HT-29 (cell line): Measurements from ENCODE around the gene PPME1. TPM values are rescaled to one million over a fixed set of nuclear protein-coding genes. Genes with fewer than 3 reads are reported as not detected.

Experiments
- DNase-seq: peaks from one replicate; pipeline ENCODE4 v3.0.0-alpha.2; 2015; ENCODE audit warnings: low spot score
- total RNA-seq: library from RNA; depleted of rRNA; stranded (reverse); fragments of >200 nt; shearing (Covaris generic); gene quantifications from 2 replicates; pipeline ENCODE4 v1.2.3, GENCODE V29; 2014

The PPME1 gene
- total RNA-seq, 1 experiment from 2014 or later, result 29.6 TPM

DNA sequence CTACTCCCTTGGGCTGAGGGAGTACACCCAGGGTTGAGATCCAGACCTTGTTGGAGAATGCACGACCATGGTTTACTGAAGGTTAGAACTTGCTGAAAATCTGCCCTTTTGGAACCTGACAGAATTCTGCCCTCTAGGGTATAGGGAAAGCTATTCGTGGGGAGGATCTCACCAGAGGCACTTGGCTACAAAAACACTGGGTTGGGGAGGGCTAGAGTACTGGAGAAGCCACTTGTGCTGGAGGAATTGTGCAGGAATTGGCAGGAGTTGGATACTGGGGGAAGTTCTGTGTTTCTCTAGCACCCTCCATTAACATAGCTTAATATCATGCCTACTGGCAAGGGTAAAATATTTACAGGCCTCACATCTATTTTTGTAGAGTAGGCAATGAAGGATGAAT lies 55.8 kb downstream of the PPME1 start:
- DNase-seq, result no peak

DNA sequence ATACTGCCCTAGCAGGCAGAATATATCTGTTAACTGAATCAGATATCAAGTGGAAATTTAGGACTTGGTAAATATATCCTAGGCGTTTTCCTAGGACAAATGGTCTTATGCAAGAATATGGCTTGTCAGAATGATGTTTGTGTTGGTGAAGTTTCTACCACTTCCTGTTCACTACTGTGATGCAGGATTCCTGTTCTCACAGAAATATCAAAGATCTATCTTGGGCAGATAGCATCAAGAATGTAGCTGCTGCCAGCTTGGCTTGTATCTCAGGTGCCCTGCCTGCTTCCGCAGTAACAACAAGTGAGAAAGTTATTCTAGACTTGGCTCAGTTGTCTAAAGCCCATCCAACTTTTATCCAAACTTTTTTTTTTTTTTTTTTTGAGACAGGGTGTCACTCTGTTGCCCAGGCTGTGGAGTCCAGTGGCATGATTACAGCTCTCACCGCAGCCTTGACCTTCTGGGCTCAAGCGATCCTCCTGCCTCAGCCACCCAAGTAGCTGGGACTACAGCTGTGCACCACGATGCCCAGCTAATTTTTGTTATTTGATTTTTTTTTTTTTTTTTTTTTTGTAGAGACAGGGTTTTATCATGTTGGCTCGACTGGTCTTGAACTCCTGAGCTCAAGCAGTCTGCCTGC lies 61.3 kb downstream of the PPME1 start:
- no peak for DNase-seq

DNA sequence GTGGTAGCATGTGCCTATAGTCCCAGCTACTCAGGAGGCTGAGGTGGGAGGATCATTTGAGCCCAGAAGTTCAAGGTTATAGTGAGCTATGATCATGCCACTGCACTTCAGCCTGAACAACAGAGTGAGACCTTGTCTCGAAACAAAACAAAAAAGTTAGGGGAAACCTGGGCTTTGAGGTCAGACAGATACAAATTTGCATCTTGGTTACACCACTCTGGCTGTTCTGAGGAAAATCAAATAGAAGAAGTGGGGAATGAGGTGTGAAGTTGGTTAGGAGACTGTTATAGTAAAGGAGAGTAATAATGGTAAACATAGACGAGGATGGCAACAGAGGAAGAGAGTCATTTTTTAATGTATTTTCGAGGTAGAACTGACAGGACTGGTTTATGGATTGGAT lies 62.6 kb downstream of the PPME1 start:
- no peak for DNase-seq

DNA sequence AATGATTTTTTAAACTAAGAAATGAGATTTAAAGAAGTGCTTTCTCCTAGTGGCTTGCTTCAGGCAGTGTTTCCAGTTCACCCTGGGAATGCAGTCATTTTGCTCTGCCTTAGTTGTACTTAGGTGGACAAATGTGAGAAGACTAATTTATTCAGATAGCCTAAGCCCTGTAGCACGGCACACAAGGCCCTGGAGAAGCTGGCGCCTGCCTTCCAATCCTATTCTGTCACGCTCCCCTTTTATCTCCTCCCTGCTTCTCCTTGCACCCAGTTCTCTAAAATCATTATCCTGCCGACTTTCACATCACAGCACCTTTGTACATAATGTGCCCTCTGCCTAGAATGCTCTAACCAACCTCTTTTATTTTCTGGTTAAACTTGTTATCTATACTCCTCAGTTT lies 64.0 kb downstream of the PPME1 start:
- no peak for DNase-seq

DNA sequence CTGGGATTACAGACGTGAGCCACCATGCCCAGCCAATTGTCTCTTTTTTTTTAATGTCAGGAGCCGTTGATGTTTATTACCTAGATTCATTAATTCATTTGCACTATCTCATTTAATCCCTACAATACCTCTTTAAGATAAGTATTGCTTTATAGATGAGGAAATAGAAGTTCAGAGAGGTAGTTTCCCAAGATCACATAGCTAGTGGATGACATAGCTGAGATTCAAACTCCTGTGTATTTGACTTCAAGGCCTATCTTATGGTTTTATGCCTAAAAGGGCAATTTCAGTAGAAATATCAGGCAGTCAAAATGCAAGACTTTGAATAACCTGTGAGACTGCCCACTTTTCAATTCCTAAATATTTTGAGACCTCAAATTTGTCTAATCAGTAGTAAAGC lies 66.5 kb downstream of the PPME1 start:
- DNase-seq, result no peak

DNA sequence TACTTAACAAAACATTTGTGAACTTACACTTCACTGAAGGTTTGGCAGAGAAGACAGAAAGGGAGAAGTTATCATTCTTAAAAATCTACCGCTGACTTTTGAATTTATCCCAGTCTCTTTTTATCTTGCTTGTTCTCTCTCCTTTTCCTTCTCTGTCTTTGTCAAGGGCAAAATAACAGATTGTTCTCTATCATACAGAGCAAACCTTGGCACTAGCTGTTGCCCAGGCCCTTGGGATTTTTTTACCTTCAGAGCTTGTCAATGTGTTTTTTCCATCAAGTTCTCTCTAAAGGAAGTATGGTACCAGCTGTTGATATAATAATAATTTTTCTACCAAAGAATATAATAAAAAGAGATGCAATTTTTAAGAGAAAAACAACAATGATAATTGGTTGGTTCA lies 67.2 kb downstream of the PPME1 start:
- DNase-seq, result no peak

DNA sequence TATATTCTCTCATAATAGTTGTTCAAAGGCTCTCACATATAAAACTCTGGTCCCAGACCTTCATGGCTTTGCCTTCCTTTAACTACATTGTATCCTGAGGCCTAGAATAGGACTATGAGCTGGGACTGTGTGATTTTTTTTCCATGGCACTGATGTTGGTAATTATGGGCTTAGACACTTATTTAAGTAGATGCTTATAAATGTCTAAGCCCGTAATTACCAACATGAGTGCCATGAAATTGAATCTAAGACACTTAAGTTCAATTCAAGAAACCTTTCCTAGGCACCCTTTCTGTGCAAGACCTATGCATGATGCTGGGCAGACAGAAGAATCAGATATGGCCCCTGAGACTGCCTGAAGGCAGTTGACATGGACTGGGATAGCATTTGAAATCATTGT lies 77.4 kb downstream of the PPME1 start:
- DNase-seq, result no peak

DNA sequence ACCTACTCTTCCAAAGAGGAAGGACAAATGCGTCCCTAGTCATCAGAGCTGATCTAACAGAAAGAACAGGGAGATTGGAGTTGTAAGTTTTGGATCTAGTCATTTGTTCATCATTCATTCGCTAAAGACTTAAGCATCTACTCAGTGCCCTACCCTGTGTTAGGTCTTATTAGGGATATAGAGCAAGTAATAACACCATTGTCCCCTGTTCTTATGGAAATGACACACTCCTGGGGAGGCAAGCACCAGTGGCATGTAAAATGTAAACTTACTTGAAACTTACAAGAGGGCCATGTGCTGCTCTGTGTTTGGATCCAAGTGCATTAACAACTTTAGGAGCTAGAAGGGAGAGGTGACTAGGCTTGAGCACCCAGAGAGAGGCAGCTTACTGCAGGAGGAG lies 78.4 kb downstream of the PPME1 start:
- no peak for DNase-seq

DNA sequence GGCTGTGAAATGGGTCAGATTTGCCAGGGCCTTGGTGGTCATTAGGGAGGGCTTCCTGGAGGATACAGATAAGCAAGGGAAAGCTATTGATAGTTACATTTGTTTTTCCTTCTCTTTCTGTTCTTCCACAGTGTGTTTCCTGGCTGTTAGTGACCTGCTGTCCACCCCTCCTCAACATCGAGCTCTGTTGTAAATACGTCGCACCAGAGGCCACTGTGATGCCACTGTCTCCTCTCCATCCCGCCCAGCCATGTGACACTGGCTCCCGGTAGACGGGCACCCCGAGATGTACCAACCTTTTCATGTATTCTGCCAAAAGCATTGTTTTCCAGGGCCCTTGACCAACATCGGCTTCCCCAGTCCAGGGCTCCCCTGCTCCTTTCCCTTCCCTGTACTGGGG lies 82.3 kb downstream of the PPME1 start:
- DNase-seq, result no peak

DNA sequence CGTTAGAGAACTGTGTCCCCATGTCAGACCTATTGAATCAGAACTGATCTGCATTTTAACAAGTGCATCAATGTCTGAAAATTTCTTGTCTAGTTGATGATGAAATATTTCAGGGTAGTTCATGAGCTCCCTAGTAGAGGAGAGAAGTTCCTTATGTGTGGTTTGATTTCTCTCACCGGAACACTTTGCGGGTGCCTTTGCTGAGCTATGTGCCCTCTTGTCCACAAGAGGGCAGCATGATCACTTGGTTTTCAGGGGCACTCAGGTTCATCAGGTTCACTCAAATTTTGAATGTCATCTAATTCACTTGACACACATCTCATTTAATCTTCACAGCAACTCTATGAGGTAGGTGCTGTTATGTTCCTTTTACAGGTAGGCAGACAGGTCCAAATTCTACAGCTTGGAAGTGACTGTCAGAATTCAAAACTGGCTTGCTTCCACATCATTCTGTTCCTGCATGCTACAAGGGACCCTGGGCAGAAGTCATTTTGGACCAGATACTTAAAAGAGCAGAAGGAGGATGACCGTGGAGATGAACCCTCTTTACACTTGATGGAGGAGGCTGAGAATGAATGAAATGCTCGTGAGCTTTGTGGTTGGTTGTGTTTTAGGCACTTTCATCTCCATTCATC lies 84.8 kb downstream of the PPME1 start:
- DNase-seq, result peak; percentile 81

DNA sequence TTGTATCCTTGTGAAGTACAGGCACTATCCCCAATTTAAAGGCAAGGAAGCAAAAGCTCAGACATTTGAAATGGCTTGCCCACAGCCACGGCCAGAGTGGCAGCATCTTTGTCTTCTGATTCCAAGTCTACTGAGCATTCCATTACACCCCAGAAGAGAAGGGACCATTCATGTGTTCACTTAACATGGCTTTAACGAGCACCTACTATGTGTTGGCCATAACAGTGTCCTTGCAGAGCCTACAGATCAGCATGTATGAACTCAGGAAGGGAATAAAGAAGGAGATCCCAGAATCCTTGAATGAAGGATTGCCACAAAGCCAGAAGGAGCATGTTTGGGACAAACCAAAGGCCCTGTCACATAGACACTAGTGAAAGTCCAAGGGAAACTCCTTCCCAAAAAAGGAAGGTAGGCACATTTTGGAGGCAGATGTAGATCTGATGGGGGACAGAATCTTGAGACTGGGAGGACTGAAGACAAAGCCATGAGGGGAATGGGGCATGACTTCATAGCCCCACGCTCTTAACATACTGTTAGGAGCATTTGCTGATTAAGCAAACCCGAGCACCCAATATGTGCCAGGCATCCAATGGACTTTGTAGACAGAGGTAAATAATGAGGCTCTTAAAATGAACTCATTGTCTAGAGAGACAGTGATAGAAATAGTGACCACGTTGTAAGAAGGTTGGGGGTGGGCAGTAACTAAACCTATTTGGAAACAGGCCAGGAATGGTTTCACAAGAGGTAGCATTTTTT lies 85.5 kb downstream of the PPME1 start:
- DNase-seq, result no peak

DNA sequence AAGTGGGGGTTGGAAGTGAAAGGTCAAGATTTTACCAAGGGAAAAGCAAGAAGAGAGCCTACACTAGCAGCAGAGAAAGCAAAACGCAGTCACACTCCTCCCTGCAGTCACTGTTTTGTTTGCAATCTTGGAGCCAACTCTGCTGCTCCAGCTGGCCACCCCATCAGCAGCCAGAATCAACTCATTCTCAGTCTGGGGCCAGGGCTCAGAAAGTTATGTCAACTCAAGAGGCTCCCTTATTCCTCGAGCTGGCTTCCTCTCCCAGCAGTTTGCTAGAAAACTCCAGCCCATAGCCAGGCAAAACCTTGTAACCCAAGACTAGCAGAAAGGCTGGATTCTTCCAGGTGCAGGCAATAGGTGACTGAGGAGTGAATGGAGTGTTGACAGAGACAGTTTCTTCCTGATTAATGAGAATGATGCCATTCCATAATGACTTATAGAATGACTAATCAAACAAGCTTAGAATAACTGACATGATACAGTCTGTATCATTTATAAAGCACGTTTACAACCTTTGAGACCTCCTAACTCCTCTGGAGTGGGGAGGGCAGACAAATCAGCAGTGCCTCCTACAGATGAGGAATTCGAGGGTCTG lies 87.0 kb downstream of the PPME1 start:
- no peak for DNase-seq

DNA sequence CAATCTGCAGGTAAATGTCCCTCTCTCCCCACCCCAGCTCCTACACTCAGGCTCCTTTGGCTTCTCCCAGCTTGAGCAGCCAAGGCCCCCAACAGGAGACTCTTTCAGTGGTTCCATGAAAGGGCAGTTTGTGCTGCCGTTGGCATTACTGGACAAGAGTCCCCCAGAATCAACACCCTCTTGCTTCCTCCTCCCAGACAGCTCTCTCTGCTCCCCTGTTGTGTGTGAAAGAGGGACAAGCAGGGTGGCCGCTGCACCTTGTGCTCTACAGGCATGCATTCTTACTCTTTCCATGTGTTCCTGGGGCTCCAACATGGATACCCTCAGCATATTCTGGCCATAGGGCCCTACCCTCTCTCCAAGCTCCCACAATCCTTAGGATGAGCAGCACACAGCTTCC lies 91.6 kb downstream of the PPME1 start:
- no peak for DNase-seq

DNA sequence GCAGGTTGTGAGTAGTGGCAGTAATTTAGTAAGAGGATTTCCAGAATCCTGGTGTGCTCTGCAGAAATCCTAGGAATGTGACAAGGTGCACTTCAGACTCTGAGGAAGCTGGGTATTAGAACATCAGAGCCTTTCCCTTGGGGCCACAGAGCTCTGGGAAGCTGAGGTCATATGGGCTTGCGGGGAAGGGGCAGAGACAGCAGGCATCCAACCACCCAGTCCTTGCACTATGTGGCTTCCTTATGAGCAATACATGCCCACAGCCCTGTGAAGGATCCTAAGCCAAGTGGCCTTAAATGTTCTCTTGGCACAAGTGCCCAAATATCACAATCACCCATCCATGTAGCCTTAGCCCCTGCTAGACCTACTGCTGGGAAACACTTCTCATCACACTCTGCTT lies 94.2 kb downstream of the PPME1 start:
- no peak for DNase-seq

DNA sequence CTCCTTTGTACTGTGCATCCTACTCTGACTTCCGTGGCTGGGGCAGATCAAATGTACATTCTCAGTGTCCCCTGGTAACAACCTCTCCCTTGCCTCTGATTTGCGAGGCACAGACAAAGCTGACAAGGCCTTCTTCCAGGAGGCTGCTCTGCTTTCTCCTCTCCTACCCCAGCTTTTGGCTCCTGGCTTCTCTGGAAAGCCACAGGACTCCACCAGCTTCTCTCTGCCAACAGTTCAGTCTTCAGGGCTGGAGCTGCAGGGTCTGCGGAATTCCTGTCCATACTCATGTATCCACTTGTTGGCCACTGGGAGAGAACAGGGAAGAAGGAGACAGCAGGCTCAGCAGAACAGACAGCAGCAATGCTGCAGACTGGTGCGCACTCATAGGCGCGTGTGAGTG lies 95.9 kb downstream of the PPME1 start:
- no peak for DNase-seq

DNA sequence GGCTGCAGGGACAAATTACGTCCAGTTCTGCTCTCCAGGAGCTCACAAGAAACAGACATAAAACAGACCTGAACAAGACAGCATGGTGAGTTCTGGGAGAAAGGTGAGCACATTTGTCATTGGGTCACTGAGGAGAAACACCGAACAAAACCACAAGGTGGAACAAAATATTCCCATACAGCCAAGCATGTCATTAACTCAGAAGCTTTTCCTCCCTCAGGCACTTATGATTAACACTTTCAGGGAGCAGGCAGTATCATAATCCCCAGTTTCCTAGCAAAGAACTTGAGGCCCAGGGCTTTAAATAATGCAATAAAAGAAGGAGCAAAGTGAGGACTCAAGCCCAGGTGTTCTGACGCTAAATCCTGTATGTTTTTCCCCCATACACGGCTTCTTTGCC lies 97.4 kb downstream of the PPME1 start:
- no peak for DNase-seq

DNA sequence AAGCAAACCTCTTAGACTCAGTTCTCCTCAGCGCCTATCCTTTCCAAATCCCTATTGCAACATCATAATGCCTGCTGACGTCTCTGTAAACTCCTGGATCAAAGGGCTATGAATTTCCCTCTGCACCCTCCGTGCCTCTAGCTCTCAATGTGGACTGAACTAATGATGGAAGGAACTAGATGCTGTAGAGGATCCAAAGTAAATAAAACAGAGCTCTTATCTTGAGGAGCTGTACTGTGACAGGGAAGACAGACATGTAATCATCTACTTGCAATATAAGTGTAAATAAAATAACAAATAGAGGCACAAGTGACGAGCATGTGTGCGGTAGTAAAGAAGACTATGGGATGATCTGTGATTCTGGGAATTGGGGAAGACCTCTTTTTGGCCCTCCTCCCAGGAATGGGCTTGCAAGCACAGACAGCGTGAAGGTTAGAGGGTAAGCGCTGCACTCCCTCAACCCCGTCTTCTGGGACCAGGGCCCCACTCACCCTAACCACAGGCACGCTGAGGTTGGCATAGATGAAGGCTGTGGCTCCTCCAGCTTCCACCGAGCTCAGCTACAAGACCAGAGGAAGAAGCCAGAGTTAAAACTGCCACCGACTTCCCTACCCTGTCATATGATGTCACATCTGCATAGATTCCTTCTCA lies 98.2 kb downstream of the PPME1 start:
- DNase-seq, result no peak

DNA sequence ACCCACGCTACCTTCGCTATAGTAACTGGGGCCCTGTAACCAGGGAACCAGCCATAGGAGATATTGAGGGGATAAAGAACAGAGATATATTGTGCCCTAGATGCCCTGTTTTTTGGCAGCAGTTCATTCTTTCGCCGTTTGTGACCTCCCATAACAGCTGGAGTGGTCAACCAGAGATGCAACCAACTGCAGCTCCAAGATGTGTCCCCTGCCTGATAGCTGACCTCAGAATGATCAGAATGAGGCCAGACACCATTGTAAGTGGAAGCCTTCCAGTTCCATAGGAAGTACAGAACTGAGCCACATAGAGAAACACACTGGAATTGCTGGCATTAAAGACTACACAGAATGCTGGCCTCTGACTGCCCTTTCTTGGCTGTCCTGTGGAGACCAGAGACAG lies 101.2 kb downstream of the PPME1 start:
- DNase-seq, result no peak

DNA sequence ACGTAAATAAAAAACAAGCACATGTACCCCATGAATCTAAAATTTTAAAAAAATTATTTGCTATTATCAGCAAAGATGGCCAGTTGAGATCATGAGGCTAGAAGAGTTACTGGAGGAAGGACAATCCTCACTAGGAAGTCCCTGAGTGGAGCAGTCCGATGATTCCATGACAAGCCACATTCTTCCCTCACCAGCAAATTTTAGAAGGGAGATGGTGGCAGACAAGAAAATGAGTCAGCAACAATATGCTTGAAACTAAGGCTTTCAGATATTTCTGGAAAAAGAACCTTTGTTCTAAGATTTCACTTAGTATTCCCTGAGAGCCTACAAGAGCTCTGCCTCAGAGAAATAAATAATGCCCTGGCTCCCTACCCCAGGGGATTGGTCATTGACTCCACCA lies 105.5 kb downstream of the PPME1 start:
- no peak for DNase-seq

DNA sequence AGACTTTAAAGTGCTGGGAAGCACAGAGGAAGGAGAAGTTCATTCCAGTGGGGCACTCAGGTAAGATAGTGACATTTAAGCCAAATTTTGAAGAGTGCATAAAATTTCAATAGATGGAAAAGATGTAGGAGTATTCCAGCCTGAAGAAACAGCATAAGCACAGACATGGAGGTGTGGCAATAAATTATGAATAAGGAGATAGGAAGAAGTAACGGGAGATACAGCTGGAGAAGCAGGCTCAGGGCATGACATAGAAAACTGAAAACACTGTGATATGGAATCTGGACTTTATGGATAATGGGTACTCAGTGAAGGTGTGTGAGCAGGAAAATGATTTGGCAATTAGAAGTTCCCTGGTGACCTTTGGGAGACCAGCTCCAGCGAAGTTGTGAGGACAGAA lies 107.0 kb downstream of the PPME1 start:
- DNase-seq, result no peak

DNA sequence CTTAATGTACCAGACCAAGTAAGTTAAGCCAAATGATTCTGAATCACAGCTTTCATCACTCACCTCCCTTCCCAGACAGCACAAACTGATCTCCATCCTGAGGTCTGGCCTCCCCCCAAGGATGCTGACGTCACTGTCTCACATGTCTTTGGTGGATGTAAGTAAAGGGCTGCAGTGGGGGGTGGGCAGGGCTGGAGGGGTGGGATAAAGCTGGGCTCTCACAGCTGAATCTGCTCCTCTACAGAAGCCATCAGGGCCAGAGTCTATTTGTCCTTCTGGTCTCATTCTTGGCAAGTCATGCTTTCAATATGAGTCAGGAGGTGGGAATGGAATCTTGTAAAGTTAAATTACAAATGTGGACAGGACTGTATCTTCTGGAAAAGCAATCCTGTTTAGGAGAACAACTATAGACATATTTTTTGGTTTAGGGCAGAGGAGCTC lies 107.7 kb downstream of the PPME1 start:
- DNase-seq, result no peak

DNA sequence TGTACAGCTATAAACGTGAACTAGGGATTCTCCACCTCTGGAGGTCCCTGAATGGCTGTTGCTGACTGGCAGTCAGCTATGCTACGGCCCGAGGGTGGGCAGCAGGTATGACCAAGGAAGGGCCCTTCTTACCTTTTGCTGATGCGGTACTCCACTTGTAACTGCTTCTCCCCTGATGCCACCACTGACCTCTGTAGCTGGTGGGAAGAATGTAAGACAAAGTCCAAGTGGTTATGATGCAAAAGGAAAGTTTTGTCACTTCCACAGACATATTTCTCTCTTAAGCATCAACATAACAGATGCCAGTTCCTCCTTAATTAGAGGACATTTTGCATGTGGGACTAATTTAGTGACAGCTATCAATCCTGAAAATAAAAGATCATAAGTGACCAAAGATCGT lies 108.2 kb downstream of the PPME1 start:
- DNase-seq, result no peak
